UCSD-AML1 (cell line): Measurements from ENCODE around the gene NRDC.
A peak's percentile ranks its signal among the peaks of the same experiment; 100 is the strongest.
"Not testable (repeated sequence)": the region's sequence is repeated elsewhere in the genome, so short reads cannot be mapped to it uniquely, and the experiment has no call there.

Experiments used
- DNase-seq: peaks from one replicate; lab custom pipeline; 2025; ENCODE audit not compliant: unreplicated experiment; lab: John Stamatoyannopoulos, UW

NRDC gene

GRCh38 chr1:51898090-51898734, 19.7 kb upstream of the NRDC start:
- DNase-seq = no peak

GRCh38 chr1:51897699-51898031, 19.1 kb upstream of the NRDC start:
- no peak for DNase-seq

- DNase-seq = not testable (repeated sequence)
These were observed 16.2 kb upstream of the NRDC start for GRCh38 chr1:51894748-51895147.

- DNase-seq = no peak
These were observed 265 bp downstream of the NRDC start for GRCh38 chr1:51878308-51878615.

GRCh38 chr1:51877434-51878307, 856 bp downstream of the NRDC start:
- peak; percentile 62 for DNase-seq

- no peak for DNase-seq
These were observed 2.7 kb downstream of the NRDC start for GRCh38 chr1:51875836-51876235.

- no peak for DNase-seq
These were observed 3.2 kb downstream of the NRDC start for GRCh38 chr1:51875291-51875772.

GRCh38 chr1:51873270-51873669, 5.3 kb downstream of the NRDC start:
- not testable (repeated sequence) for DNase-seq

- DNase-seq = no peak
These were observed 7.1 kb downstream of the NRDC start for GRCh38 chr1:51871351-51871975.

- no peak for DNase-seq
These were observed 7.8 kb downstream of the NRDC start for GRCh38 chr1:51870603-51871350.

GRCh38 chr1:51867479-51868232, 10.9 kb downstream of the NRDC start:
- no peak for DNase-seq

- no peak for DNase-seq
These were observed 15.1 kb downstream of the NRDC start for GRCh38 chr1:51863384-51863783.

- no peak for DNase-seq
These were observed 16.9 kb downstream of the NRDC start for GRCh38 chr1:51861669-51862068.

- DNase-seq = no peak
These were observed 18.8 kb downstream of the NRDC start for GRCh38 chr1:51859735-51860134.

GRCh38 chr1:51859333-51859732, 19.2 kb downstream of the NRDC start:
- no peak for DNase-seq

- no peak for DNase-seq
These were observed 19.6 kb downstream of the NRDC start for GRCh38 chr1:51858892-51859291.

GRCh38 chr1:51856745-51857144, 21.8 kb downstream of the NRDC start:
- no peak for DNase-seq

- DNase-seq = no peak
These were observed 22.9 kb downstream of the NRDC start for GRCh38 chr1:51855624-51856023.

- no peak for DNase-seq
These were observed 25.2 kb downstream of the NRDC start for GRCh38 chr1:51853360-51853759.

- no peak for DNase-seq
These were observed 26.6 kb downstream of the NRDC start for GRCh38 chr1:51851882-51852396.
